ENCODE measurements around the gene GAREM1. TPM values are rescaled to one million over a fixed set of nuclear protein-coding genes. Genes with fewer than 3 reads are reported as not detected.

Gene GAREM1
- total RNA-seq, 2 donors from 2014 or later, result 15.3 to 20.1 TPM

GRCh38 chr18:32483002-32483401 is 12.3 kb upstream of the GAREM1 start:
- no peaks in the 10 kb centered on the region for H3K4me1 ChIP-seq
- H3K27me3 ChIP-seq, result no peaks in the 10 kb centered on the region
- no peak for DNase-seq
- H3K4me3 ChIP-seq, result no peak overlapping the region
- TF ChIP-seq, protein P1, sequence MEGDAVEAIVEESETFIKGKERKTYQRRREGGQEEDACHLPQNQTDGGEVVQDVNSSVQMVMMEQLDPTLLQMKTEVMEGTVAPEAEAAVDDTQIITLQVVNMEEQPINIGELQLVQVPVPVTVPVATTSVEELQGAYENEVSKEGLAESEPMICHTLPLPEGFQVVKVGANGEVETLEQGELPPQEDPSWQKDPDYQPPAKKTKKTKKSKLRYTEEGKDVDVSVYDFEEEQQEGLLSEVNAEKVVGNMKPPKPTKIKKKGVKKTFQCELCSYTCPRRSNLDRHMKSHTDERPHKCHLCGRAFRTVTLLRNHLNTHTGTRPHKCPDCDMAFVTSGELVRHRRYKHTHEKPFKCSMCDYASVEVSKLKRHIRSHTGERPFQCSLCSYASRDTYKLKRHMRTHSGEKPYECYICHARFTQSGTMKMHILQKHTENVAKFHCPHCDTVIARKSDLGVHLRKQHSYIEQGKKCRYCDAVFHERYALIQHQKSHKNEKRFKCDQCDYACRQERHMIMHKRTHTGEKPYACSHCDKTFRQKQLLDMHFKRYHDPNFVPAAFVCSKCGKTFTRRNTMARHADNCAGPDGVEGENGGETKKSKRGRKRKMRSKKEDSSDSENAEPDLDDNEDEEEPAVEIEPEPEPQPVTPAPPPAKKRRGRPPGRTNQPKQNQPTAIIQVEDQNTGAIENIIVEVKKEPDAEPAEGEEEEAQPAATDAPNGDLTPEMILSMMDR (IDR thresholded peaks at IDR 0.05), result no peak
- intact Hi-C loops (cut with DNase I), result no loop called here
- no peak overlapping the region for H3K9ac ChIP-seq (ENCODE audit: low read depth in 2 of 2, low read length in 2 of 2)
- no peaks in the 10 kb centered on the region for H3K9me3 ChIP-seq
- no peak overlapping the region for H3K27ac ChIP-seq
- H3K36me3 ChIP-seq, result no peaks in the 10 kb centered on the region

DNA sequence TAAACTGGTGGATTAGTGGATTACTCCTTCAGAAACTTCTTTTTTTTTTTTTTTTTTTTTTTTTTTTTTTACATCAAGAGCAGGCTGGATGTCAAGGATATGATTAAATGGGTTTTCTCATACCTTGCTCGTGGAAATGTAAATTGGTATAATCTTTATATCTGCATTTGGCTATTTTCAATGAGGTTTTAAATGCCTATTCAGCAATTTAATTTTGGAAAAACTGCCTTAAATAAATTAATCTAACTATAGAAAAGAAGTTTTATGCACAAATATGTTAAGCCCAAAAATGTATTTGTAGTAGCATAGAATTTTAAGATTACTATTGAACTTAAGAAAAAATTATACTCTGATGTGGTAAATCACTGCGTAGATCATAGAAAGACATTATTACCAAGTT is 11.4 kb upstream of the GAREM1 start:
- no peak for DNase-seq
- no peak overlapping the region for H3K27ac ChIP-seq
- intact Hi-C loops (cut with DNase I), result no loop called here
- H3K9ac ChIP-seq (ENCODE audit: low read depth in 2 of 2, low read length in 2 of 2), result no peak overlapping the region
- H3K9me3 ChIP-seq, result no peaks in the 10 kb centered on the region
- H3K27me3 ChIP-seq, result no peaks in the 10 kb centered on the region
- H3K4me3 ChIP-seq, result no peak overlapping the region
- no peaks in the 10 kb centered on the region for H3K36me3 ChIP-seq
- TF ChIP-seq, protein P1 (IDR thresholded peaks at IDR 0.05), result no peak
- no peaks in the 10 kb centered on the region for H3K4me1 ChIP-seq

DNA sequence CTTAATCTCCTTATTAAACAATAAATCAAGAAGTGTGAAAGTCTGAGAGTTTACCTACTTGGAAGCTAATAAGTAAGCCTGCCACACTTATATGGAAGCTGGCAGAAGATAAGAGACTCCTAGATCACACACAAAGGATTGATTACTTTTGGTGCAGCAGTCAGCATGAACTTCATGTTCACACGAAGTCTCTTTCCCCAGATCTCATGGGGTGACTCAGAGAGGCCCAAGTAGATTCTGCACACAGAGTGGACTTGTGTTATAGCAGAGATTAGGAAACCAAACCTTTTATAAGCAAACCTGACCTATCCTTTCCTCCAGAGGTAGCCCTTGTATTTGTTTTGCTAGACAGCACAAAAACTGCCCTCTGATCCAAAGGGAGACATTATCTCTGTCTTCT is 9.9 kb upstream of the GAREM1 start:
- intact Hi-C loops (cut with DNase I), result no loop called here
- Histone ChIP-seq H3K4me1 (no peaks in the 10 kb centered on the region), H3K27me3 (no peaks in the 10 kb centered on the region), H3K9ac (ENCODE audit: low read depth in 2 of 2, low read length in 2 of 2) (no peak overlapping the region), H3K9me3 (no peaks in the 10 kb centered on the region), H3K4me3 (no peak overlapping the region), H3K36me3 (no peaks in the 10 kb centered on the region), H3K27ac (no peak overlapping the region)
- TF ChIP-seq, protein P1 (IDR thresholded peaks at IDR 0.05), result no peak
- no peak for DNase-seq

- H3K4me3 ChIP-seq, result no peak overlapping the region
- no peaks in the 10 kb centered on the region for H3K27me3 ChIP-seq
- H3K9me3 ChIP-seq, result no peaks in the 10 kb centered on the region
- TF ChIP-seq, protein P1 (IDR thresholded peaks at IDR 0.05), result no peak
- no peak for DNase-seq
- H3K4me1 ChIP-seq, result no peaks in the 10 kb centered on the region
- H3K36me3 ChIP-seq, result no peaks in the 10 kb centered on the region
- intact Hi-C loops (cut with DNase I), result no loop called here
- H3K9ac ChIP-seq (ENCODE audit: low read depth in 2 of 2, low read length in 2 of 2), result no peak overlapping the region
- H3K27ac ChIP-seq, result no peak overlapping the region
These were observed 8.1 kb upstream of the GAREM1 start for GRCh38 chr18:32478807-32479206.

- Histone ChIP-seq H3K27ac (no peak overlapping the region), H3K27me3 (no peaks in the 10 kb centered on the region)
- no peak for DNase-seq
These were observed 7.6 kb upstream of the GAREM1 start for GRCh38 chr18:32478317-32478716.

More at GRCh38 chr18:32478317-32478716, 7.6 kb upstream of the GAREM1 start:
- H3K36me3 ChIP-seq, result no peaks in the 10 kb centered on the region
- TF ChIP-seq, protein P1 (IDR thresholded peaks at IDR 0.05), result no peak
- no peaks in the 10 kb centered on the region for H3K9me3 ChIP-seq
- no peak overlapping the region for H3K9ac ChIP-seq (ENCODE audit: low read depth in 2 of 2, low read length in 2 of 2)
- intact Hi-C loops (cut with DNase I), result no loop called here
- no peak overlapping the region for H3K4me3 ChIP-seq
- no peaks in the 10 kb centered on the region for H3K4me1 ChIP-seq
